H1 (cell line): ENCODE data around the gene MECR. TPM values are rescaled to one million over a fixed set of nuclear protein-coding genes. Genes with fewer than 3 reads are reported as not detected.

Experiments
- CTCF ChIA-PET: fragments of 300-600 bp; sonication (Branson Sonifier 250); formaldehyde crosslinking; loops from one replicate; lab custom pipeline; 2021; ENCODE audit not compliant: partially characterized antibody; lab: Charles Lee
- POLR2A ChIA-PET: fragments of 300-600 bp; sonication (Branson Sonifier 250); formaldehyde crosslinking; loops from one replicate; lab custom pipeline; 2021; ENCODE audit warnings: inconsistent platforms; ENCODE audit not compliant: partially characterized antibody; lab: Charles Lee
- DNase-seq, 2 experiments: peaks; one replicate each; pipeline versions ENCODE4 v3.0.0 to v3.0.0-alpha.2; 2010 to 2022; ENCODE audit warnings: low spot score in 2 of 2, low read depth in 1 of 2, mixed read lengths in 1 of 2
- FAIRE-seq: peaks from 2 replicates; lab custom pipeline; 2011; peaks lifted over from hg19 to GRCh38; lab: Jason Lieb, UNC
- H2AFZ ChIP-seq: 2 replicates; pipeline ENCODE4 v1.8.1; 2012; ENCODE audit warnings: low read length, inconsistent platforms
- H2AK5ac ChIP-seq: 2 replicates; pipeline ENCODE4 v1.6.1; 2013; ENCODE audit warnings: low read depth, low read length
- H2BK120ac ChIP-seq: replicated peaks from 2 replicates; pipeline ENCODE3; 2013; ENCODE audit warnings: low read depth, low read length, inconsistent platforms
- H2BK12ac ChIP-seq: 2 replicates; pipeline ENCODE4 v1.6.1; 2013; ENCODE audit warnings: low read depth, low read length
- H2BK15ac ChIP-seq: 2 replicates; pipeline ENCODE4 v1.6.1; 2013; ENCODE audit warnings: low read length
- H2BK20ac ChIP-seq: 2 replicates; pipeline ENCODE4 v1.6.1; 2013; ENCODE audit warnings: low read length
- H2BK5ac ChIP-seq: 2 replicates; pipeline ENCODE4 v1.6.1; 2013; ENCODE audit warnings: low read depth, low read length
- H3K14ac ChIP-seq: 2 replicates; pipeline ENCODE4 v1.6.1; 2013; ENCODE audit warnings: inconsistent platforms; ENCODE audit not compliant: insufficient read length
- H3K18ac ChIP-seq: 2 replicates; pipeline ENCODE4 v1.6.1; 2013; ENCODE audit warnings: low read length; ENCODE audit errors: extremely low read depth
- H3K23ac ChIP-seq: 2 replicates; pipeline ENCODE4 v1.6.1; 2013; ENCODE audit warnings: inconsistent platforms; ENCODE audit not compliant: insufficient read length
- H3K23me2 ChIP-seq: 2 replicates; pipeline ENCODE4 v1.6.1; 2013; ENCODE audit warnings: low read depth, low read length
- H3K27ac ChIP-seq: 2 replicates; pipeline ENCODE4 v1.6.1; 2011; ENCODE audit warnings: low read depth, low read length, inconsistent platforms
- H3K27me3 ChIP-seq, 4 experiments: replicated peaks in 1 of 4; 1 replicate in 1 of 4; 2 replicates in 3 of 4; pipeline versions ENCODE4 v1.6.1 to v1.8.1; 2011 to 2013; ENCODE audit warnings: low read length in 3 of 4, mild to moderate bottlenecking in 3 of 4, inconsistent platforms in 2 of 4, mixed read lengths in 2 of 4, moderate library complexity in 1 of 4; ENCODE audit not compliant: control insufficient read depth in 3 of 4, insufficient read depth in 3 of 4; ENCODE audit errors: extremely low read depth in 1 of 4
- H3K36me3 ChIP-seq, 4 experiments: 2 replicates each; pipeline versions ENCODE4 v1.6.1 to v1.8.1; 2011 to 2013; ENCODE audit warnings: mild to moderate bottlenecking in 4 of 4, low read length in 3 of 4, moderate library complexity in 2 of 4, control low read depth in 1 of 4, inconsistent platforms in 1 of 4; ENCODE audit not compliant: insufficient read depth in 4 of 4, control insufficient read depth in 2 of 4
- H3K4ac ChIP-seq: replicated peaks from 2 replicates; pipeline ENCODE3; 2013; ENCODE audit warnings: low read length, low read depth, mixed read lengths, inconsistent platforms; ENCODE audit not compliant: insufficient read length
- H3K4me1 ChIP-seq, 4 experiments: replicated peaks in 1 of 4; 1 replicate in 1 of 4; 2 replicates in 3 of 4; pipeline versions ENCODE4 v1.6.1 to v1.8.1; 2011 to 2013; ENCODE audit warnings: low read length in 3 of 4, inconsistent platforms in 2 of 4, mixed read lengths in 1 of 4; ENCODE audit not compliant: insufficient read depth in 4 of 4, control insufficient read depth in 3 of 4
- H3K4me2 ChIP-seq, 2 experiments: 2 replicates each; pipeline versions ENCODE4 v1.6.1 to v1.8.1; 2011 to 2013; ENCODE audit warnings: low read depth in 2 of 2, low read length in 2 of 2, control low read depth in 1 of 2, inconsistent platforms in 1 of 2, mild to moderate bottlenecking in 1 of 2; ENCODE audit not compliant: insufficient read depth in 1 of 2
- H3K4me3 ChIP-seq, 4 experiments: fragments of 200-600, 300-600 bp in 1 of 4; sonication (generic), shearing (Covaris generic), sonication (Bioruptor Twin) in 1 of 4; 2 replicates each; pipeline versions ENCODE4 v1.5.1 to v1.8.1; 2011 to 2016; ENCODE audit warnings: low read length in 4 of 4, low read depth in 3 of 4, control low read depth in 2 of 4, inconsistent platforms in 2 of 4, mild to moderate bottlenecking in 2 of 4, mixed read lengths in 1 of 4, moderate library complexity in 1 of 4; ENCODE audit not compliant: insufficient read depth in 2 of 4; ENCODE audit errors: extremely low read depth in 1 of 4
- H3K56ac ChIP-seq: replicated peaks from 2 replicates; pipeline ENCODE3; 2013; ENCODE audit warnings: low read depth, mild to moderate bottlenecking, mixed read lengths, low read length, inconsistent platforms; ENCODE audit not compliant: insufficient read length
- H3K79me1 ChIP-seq: 2 replicates; pipeline ENCODE4 v1.6.1; 2013; ENCODE audit warnings: low read depth, low read length, control low read depth
- H3K79me2 ChIP-seq, 2 experiments: 2 replicates each; pipeline versions ENCODE4 v1.6.1 to v1.8.1; 2012 to 2013; ENCODE audit warnings: low read length in 2 of 2, mild to moderate bottlenecking in 2 of 2, inconsistent platforms in 1 of 2; ENCODE audit not compliant: insufficient read depth in 2 of 2, control insufficient read depth in 1 of 2
- H3K9ac ChIP-seq, 4 experiments: replicated peaks in 1 of 4; 1 replicate in 1 of 4; 2 replicates in 3 of 4; pipeline versions ENCODE4 v1.6.1 to v1.8.1; 2011 to 2013; ENCODE audit warnings: low read depth in 3 of 4, low read length in 3 of 4, control low read depth in 2 of 4, mild to moderate bottlenecking in 2 of 4, moderate library complexity in 2 of 4, inconsistent platforms in 1 of 4; ENCODE audit errors: extremely low read depth in 1 of 4
- H3K9me3 ChIP-seq, 2 experiments: 2 replicates each; pipeline versions ENCODE4 v1.6.1 to v1.8.1; 2012 to 2013; ENCODE audit warnings: mild to moderate bottlenecking in 2 of 2, moderate library complexity in 2 of 2, control low read depth in 1 of 2, inconsistent platforms in 1 of 2, low read depth in 1 of 2, low read length in 1 of 2, mixed read lengths in 1 of 2; ENCODE audit not compliant: insufficient read depth in 2 of 2
- H4K20me1 ChIP-seq, 2 experiments: replicated peaks in 1 of 2; 2 replicates each; pipeline versions ENCODE3 to v1.8.1; 2011 to 2013; ENCODE audit warnings: inconsistent platforms in 2 of 2, low read length in 2 of 2, mild to moderate bottlenecking in 1 of 2; ENCODE audit not compliant: insufficient read depth in 2 of 2, control insufficient read depth in 1 of 2
- H4K5ac ChIP-seq: 2 replicates; pipeline ENCODE4 v1.6.1; 2013; ENCODE audit warnings: low read length, low read depth, mixed read lengths, inconsistent platforms; ENCODE audit not compliant: insufficient read length
- H4K8ac ChIP-seq: 2 replicates; pipeline ENCODE4 v1.8.0; 2013; ENCODE audit warnings: mild to moderate bottlenecking, moderate library complexity, low read length, inconsistent platforms; ENCODE audit not compliant: insufficient read depth; ENCODE audit errors: extremely low read depth
- H4K91ac ChIP-seq: replicated peaks from 2 replicates; pipeline ENCODE3; 2013; ENCODE audit warnings: low read length, mixed read lengths, inconsistent platforms; ENCODE audit not compliant: insufficient read length
- CBX5 ChIP-seq: fragments of 300-800, 300-1000 bp; sonication (generic); IDR thresholded peaks from 2 replicates; pipeline ENCODE4 v1.7.1; 2016; ENCODE audit warnings: antibody characterized with exemption, low read length, low read depth
- CHD1 ChIP-seq: IDR thresholded peaks from 2 replicates; pipeline ENCODE4 v1.6.1; 2012; ENCODE audit warnings: low read depth, low read length, improper control_type of control experiment
- EGR1 ChIP-seq: IDR thresholded peaks from 2 replicates; pipeline ENCODE4 v1.6.1; 2011; ENCODE audit warnings: low read depth, low read length, borderline replicate concordance
- EP300 ChIP-seq, 2 experiments: IDR thresholded peaks; 1 replicate in 1 of 2; 2 replicates in 1 of 2; pipeline ENCODE4 v1.6.1; 2011 to 2012; ENCODE audit warnings: low read depth in 2 of 2, low read length in 2 of 2, mild to moderate bottlenecking in 2 of 2, borderline replicate concordance in 1 of 2, inconsistent platforms in 1 of 2, moderate library complexity in 1 of 2
- KDM4A ChIP-seq: IDR thresholded peaks from one replicate; pipeline ENCODE4 v1.7.1; 2012; ENCODE audit warnings: low read depth, mild to moderate bottlenecking, moderate library complexity, low read length, inconsistent platforms; ENCODE audit not compliant: severe bottlenecking
- RAD21 ChIP-seq, 2 experiments: IDR thresholded peaks in 1 of 2; conservative IDR thresholded peaks in 1 of 2; 2 replicates each; pipeline ENCODE4 v1.6.1; 2011; ENCODE audit warnings: low read depth in 2 of 2, low read length in 2 of 2, improper control_type of control experiment in 1 of 2, inconsistent platforms in 1 of 2, mild to moderate bottlenecking in 1 of 2, moderate library complexity in 1 of 2
- SIRT6 ChIP-seq: IDR thresholded peaks from one replicate; pipeline ENCODE4 v1.7.1; 2012; ENCODE audit warnings: low read length, inconsistent platforms
- SP1 ChIP-seq: IDR thresholded peaks from 2 replicates; pipeline ENCODE4 v1.6.1; 2011; ENCODE audit warnings: low read depth, low read length
- WGBS, 2 experiments: shearing (Covaris generic) in 1 of 2; methylation state at CpG; one replicate each; pipeline versions ENCODE4 v1.1.6 to v1.1.7; 2013 to 2015; ENCODE audit warnings: low lambda C conversion rate in 2 of 2, mixed read lengths in 2 of 2, inconsistent platforms in 1 of 2, low coverage in 1 of 2, missing lambda C conversion rate in 1 of 2; ENCODE audit not compliant: insufficient replicate concordance in 2 of 2, insufficient coverage in 1 of 2, insufficient read length in 1 of 2; ENCODE audit errors: extremely low coverage in 1 of 2, missing lambda C conversion rate in 1 of 2; 5-methylcytosine and 5-hydroxymethylcytosine counted together
- polyA plus RNA-seq, 7 experiments: library from polyadenylated mRNA; depleted of rRNA in 3 of 7; stranded (reverse) in 5 of 7; unstranded in 2 of 7; fragments of >200 nt in 5 of 7; fragments of 200-250 nt in 2 of 7; gene quantifications; 1 replicate in 5 of 7; 2 replicates in 1 of 7; 4 replicates in 1 of 7; pipeline versions ENCODE4 v1.2.1 to v1.2.3, GENCODE V29; 2011 to 2013; ENCODE audit warnings: missing spikeins in 2 of 7, mixed read lengths in 2 of 7
- total RNA-seq: library from RNA; stranded (reverse); fragmentation: NEBNext Ultra II Directional; extraction: Animal tissue kit (Norgen Biotek cat#: 25700); gene quantifications from 2 replicates; pipeline ENCODE4 v1.2.1, GENCODE V29; 2021
- TF ChIP-seq, protein P1 (sequence below): IDR thresholded peaks from 2 replicates; pipeline ENCODE4 v1.6.1; 2012; ENCODE audit warnings: inconsistent platforms

Gene MECR
- total and polyA plus RNA-seq, 2 of the 8 experiments (the other 6 are each of a cell fraction or from before 2014, with no cell fraction given), result 24.2 to 24.4 TPM

- no peak overlapping the region for H3K4me3 ChIP-seq
- H4K8ac ChIP-seq, result no peak overlapping the region
- H3K23ac ChIP-seq, result no peak overlapping the region
- no peaks in the 10 kb centered on the region for H3K23me2 ChIP-seq
- no peak overlapping the region for H3K4ac ChIP-seq
- no peak overlapping the region for H2AFZ ChIP-seq
- FAIRE-seq (no peak), DNase-seq (no peak)
- H3K56ac ChIP-seq, result no peak overlapping the region
- no peak overlapping the region for H2BK120ac ChIP-seq
- H3K27me3 ChIP-seq, result no peaks in the 10 kb centered on the region
- H2BK12ac ChIP-seq, result no peak overlapping the region
- no peak overlapping the region for H3K18ac ChIP-seq
- no peak overlapping the region for H3K14ac ChIP-seq
- ChIA-PET POLR2A (interaction anchor here (0.5 kb wide), 1 partner anchor 1307 kb away, joined by 3 read pairs; no protein-coding TSS in a partner anchor), CTCF (interaction anchor here (1.3 kb wide), 1 partner anchor 9 kb away, joined by 4 read pairs; no protein-coding TSS in a partner anchor)
- no peaks in the 10 kb centered on the region for H3K79me2 ChIP-seq
- no peak overlapping the region for H2BK20ac ChIP-seq
- H3K27ac ChIP-seq, result no peak overlapping the region
- peaks cover 8 to 40% (median 26%) of the 10 kb centered on the region in 4 experiments; a peak in 7 of 8 replicates for H3K36me3 ChIP-seq
- TF ChIP-seq EP300 (IDR thresholded peaks at IDR 0.05; ENCODE audit: borderline replicate concordance in 1 of 2, low read depth in 2 of 2, low read length in 2 of 2) (no peak), CBX5 (no peak), SP1 (no peak), EGR1 (no peak), KDM4A (no peak), CHD1 (no peak), RAD21 (IDR thresholded peaks at IDR 0.05 in 1 of 2, conservative IDR thresholded peaks at IDR 0.05 in 1 of 2; ENCODE audit: low read depth in 2 of 2, low read length in 2 of 2) (no peak), SIRT6 (no peak)
- TF ChIP-seq, protein P1, sequence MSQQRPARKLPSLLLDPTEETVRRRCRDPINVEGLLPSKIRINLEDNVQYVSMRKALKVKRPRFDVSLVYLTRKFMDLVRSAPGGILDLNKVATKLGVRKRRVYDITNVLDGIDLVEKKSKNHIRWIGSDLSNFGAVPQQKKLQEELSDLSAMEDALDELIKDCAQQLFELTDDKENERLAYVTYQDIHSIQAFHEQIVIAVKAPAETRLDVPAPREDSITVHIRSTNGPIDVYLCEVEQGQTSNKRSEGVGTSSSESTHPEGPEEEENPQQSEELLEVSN, result no peak
- H4K20me1 ChIP-seq, result peaks cover 0 to 1% of the 10 kb centered on the region in 2 experiments
- H2BK5ac ChIP-seq, result no peak overlapping the region
- H3K4me2 ChIP-seq, result no peak overlapping the region
- 0 out of 2 replicates have a peak, but pooled peaks cover 2% of the 10 kb centered on the region for H3K79me1 ChIP-seq
- H3K9ac ChIP-seq, result no peak overlapping the region
- H2AK5ac ChIP-seq, result no peak overlapping the region
- H4K5ac ChIP-seq, result no peak overlapping the region
- 96% methylated on average over 12 of the region's 12 CpGs; no CpG with 5 or more reads in 1 of the 2 experiments for WGBS, 2 experiments
- no peaks in the 10 kb centered on the region for H3K4me1 ChIP-seq
- no peaks in the 10 kb centered on the region for H3K9me3 ChIP-seq
- no peak overlapping the region for H2BK15ac ChIP-seq
- H4K91ac ChIP-seq, result no peak overlapping the region
Measured at GRCh38 chr1:29211086-29212030, 19.4 kb downstream of the MECR start.
